Sciatic nerve (tissue), 2 donors: ENCODE measurements around the gene GKN1. TPM values are rescaled to one million over a fixed set of nuclear protein-coding genes. Genes with fewer than 3 reads are reported as not detected.

Experiments
- ATAC-seq: fragments of 200-7000 bp; cut with Tn5 transposase; one replicate; pipeline ENCODE4 v1.9.1; 2020; ENCODE audit warnings: mild to moderate bottlenecking, moderate library complexity
- DNase-seq: peaks from one replicate; pipeline ENCODE4 v3.0.0-alpha.2; 2020; ENCODE audit warnings: low spot score
- intact Hi-C: fragments of 100-400 bp; cut with DNase I; formaldehyde crosslinking; loops from one replicate; pipeline ENCODE4 v1.14.2; 2022
- total RNA-seq: library from RNA; stranded (reverse); fragmentation: NEBNext Ultra II Directional; extraction: Animal tissue kit (Norgen Biotek cat#: 25700); gene quantifications from one replicate; pipeline ENCODE4 v1.2.1, GENCODE V29; 2021
- donor health status: DM: no; HTN: no; CAD: no.
- donor health status: DM: no; HTN: no; CAD: no.

Gene GKN1, protein sequence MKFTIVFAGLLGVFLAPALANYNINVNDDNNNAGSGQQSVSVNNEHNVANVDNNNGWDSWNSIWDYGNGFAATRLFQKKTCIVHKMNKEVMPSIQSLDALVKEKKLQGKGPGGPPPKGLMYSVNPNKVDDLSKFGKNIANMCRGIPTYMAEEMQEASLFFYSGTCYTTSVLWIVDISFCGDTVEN
- not detected for total RNA-seq

DNA sequence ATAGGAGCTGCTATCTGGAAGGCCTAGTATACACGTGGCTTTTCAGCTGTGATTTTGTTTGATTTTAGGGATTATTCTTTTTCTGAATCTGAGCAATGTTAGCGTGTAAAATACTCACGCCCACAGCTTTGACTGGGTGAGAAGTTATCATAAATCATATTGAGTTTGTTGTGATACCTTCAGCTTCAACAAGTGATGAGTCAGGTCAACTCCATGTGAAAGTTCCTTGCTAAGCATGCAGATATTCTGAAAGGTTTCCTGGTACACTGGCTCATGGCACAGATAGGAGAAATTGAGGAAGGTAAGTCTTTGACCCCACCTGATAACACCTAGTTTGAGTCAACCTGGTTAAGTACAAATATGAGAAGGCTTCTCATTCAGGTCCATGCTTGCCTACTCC is at the start of gene GKN1:
TSS of gene GKN1 (plus strand) at position 386 of the 400 bp plus-strand sequence. CDS start 42 bp downstream, outside the sequence.
- DNase-seq, result no peak
- intact Hi-C loops, result no loop called here
- no peak for ATAC-seq

DNA sequence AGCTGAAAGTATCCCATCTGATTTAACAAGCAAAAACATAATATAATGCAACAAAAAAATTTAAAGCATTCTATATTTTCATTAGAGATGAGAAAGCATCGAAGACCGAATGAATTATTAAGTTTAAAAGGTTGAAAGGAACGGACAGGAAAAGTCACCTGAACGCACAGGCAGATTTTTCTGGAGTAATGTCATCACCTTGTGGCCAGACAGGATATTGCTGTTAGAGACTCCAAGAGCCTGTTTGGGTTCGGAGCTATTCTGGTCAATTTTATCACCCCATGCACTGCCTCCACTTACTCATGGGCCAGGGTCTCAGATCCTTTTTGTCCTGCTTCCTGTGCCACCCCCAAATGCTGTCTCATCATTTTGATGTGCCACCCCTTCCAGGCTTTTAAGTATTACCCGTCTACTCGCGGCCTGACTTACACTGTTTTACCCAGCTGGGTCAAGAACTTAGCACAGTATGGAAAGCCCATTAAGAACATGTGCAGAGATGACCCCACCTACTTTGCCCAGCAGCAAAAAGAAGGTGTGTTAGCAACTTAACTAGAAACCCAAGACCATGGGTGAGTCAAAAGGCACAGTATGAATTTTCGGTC is 49.0 kb upstream of the GKN1 start:
- ATAC-seq (peak; percentile 70), DNase-seq (no peak)
- intact Hi-C loops, result no loop called here

DNA sequence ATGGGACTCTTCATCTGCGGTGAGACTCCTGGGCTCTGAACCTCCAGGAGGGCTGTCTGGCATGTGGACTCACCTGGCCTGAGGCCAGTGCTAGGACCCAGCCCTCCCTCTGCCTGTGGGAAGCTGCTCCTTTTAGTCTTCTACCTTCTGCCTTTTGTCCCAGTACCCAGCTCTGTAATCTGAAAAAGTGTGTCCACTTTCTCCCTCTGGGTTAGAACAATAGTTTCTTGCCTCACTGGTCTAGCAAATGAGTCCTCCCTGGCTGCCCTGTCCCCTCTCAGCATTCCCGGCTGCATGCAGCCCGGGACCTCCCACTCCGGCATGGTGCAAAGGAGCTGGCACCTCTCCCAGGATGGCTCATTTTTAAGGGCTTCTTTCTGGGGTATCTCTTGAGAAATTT is 47.6 kb upstream of the GKN1 start:
- no peak for ATAC-seq
- intact Hi-C loops, result no loop called here
- DNase-seq, result no peak

DNA sequence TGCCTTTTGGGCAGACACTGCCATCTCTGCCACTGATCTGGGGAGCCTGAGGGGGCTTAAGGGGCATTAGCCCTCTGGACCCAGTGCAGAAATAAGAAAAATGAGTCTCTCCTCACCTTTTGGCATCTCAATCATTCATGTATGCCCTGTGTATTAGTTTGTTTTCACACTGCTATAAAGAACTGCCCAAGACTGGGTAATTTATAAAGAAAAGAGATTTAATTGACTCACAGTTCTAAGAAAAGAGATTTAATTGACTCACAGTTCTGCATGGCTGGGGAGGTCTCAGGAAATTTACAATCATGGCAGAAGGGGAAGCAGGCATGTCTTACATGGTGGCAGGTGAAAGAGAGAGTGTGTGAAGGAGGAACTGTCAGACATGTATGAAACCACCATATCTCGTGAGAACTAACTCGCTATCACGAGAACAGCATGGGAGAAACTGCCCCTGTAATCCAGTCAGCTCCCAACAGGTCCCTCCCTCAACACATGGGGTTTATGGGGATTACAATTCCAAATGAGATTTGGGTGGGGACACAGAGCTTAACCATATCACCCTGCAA is 43.2 kb upstream of the GKN1 start:
- intact Hi-C loops, result no loop called here
- no peak for ATAC-seq
- DNase-seq, result no peak

DNA sequence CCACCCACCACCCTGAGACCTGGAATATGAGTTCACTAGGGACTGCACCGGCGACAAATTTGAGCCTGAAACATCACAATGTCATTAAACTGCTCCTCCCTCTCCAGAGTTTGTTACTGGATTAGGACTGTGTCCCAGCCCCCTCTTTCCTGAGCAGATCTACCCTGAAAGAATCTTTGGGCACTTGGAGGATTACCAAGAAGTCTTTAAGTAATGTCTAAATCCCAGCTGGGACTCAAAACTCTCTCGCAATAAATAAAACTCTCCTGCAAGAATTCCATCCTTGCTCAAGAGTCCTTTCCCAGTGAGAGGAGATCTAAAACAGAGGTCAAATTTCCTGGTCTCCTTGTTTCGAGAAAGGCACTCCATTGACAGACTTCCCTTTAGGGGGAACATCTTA is 42.6 kb upstream of the GKN1 start:
- no peak for DNase-seq
- ATAC-seq, result no peak
- intact Hi-C loops, result no loop called here

DNA sequence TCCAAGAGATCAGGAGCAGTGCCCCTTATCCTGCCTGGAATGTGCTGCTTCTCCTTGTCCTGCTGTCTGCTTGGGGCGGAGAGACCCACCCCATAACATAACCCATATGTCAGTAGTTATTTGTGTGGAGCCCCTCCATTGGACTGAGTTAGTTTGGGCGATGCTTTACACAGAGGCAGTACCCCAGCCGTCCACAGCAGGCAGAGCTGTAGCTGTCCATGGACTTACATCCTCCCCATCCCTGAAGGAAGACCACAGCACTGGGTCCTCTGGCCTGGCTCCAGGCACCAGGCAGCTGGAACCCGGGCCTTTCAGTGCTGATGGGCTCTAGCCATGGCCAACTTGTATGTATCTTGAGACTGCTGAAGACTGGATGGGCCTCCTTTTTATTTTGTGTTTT is 42.0 kb upstream of the GKN1 start:
- DNase-seq (no peak), ATAC-seq (no peak)
- intact Hi-C loops, result no loop called here

DNA sequence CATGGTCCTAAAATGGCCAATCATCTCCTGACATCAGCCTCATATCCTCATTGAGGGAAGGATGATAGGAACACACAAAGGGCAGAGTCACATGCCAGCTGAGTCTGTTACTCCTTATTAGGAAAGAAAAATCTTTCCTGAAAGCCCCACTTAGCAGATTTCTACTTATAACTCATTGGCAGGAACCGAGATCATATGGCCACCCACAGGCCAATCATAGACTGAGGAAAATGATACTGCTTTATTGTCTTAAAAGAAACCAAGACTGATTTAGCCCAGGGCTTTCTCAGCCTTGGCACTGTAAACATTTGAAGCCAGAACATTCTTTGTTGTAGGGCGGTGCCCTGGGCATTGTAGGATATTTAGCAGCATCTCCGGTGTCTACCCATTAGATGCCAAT is 40.4 kb upstream of the GKN1 start:
- DNase-seq (no peak), ATAC-seq (no peak)
- intact Hi-C loops, result no loop called here

DNA sequence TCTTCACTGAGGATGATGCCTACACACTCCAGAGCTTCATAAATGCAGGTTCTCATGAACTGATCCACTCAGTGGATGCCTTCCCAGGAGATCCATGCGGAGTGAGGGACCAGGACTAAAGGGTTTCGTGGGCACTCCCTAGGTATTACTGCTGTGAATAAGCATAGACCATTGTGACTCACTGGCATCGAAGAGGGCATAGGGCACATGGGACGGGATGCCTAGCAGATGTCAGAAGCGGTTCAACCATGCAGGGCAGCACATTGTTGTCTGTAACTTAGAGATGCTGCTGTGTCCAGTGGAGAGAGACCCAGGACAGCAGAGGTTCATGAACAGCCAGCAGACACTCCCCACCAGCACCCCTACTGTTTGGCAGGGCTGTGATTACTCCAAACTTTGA is 39.0 kb upstream of the GKN1 start:
- DNase-seq, result no peak
- ATAC-seq, result no peak
- intact Hi-C loops, result no loop called here

DNA sequence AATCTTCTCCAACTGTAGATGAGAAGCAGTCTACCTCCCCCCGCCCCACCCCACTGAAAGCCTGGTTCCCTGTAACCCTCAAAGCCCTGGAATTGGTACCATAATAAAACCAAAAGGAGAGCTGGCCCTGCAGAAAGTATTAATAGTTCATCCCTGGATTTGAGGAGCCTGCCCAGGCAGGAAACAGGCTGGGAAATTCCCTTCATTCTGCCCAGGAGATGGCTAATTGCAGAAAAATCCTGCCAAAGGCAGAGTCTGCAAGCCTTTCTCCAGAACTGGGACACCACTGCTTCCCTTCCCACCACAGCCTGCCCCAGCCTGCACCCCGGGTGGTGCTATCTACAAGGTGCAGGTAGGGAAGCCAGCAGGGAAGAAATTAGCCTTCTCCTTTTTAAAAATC is 38.0 kb upstream of the GKN1 start:
- no peak for ATAC-seq
- DNase-seq, result no peak
- intact Hi-C loops, result no loop called here

DNA sequence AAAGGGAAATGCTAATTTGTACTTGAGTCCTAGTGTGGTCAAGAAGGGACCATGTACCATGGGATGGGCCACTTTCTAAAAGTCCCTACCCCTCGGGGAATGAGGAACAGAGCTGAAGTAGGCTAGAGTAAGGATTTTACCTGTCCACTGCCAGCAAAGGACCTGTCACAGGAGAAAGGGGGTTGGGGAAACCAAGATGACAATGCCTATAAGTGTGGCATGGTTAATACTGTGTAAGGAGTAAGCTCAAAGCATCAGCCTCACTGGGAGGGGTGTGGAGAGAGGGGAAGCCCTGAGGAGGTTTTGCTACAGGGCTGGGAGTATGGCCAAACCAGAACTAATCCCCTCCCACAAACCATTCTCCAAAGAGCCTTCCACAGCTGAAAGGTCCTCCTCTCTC is 37.5 kb upstream of the GKN1 start:
- intact Hi-C loops, result no loop called here
- DNase-seq, result no peak
- no peak for ATAC-seq

DNA sequence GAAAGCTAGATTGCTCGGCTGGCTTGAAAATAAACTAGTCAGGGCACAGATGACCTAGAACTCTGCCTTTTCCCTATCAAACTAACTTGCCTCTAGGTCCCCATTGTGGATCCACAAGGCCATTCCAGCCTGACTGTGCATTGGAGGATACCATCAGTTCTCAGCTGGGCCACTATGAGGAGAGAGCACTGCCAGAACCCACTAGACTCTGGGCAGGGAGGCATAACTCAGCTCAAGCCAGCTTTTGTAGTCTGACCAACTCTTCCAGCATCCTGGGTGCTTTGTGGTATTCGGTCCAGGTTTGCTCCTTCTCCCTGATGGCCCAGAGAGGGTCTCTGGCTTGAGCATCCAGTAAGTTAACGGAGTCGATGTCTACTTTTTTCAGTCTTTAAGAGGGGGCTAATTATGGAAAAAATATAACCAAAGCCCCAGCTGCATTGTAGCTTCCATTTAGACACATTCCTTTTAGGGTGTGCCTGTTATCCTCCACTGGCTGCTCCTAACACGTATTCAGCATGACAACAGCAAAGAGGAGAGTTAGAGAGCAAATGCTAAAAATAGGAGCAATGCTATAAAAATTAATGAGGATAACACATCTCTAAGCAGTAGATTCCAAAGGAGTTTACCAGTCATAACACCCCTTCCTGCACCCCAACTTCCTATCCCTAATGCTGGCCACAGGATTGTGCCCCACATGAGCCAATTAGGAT is 36.9 kb upstream of the GKN1 start:
- intact Hi-C loops, result no loop called here
- DNase-seq (no peak), ATAC-seq (no peak)

DNA sequence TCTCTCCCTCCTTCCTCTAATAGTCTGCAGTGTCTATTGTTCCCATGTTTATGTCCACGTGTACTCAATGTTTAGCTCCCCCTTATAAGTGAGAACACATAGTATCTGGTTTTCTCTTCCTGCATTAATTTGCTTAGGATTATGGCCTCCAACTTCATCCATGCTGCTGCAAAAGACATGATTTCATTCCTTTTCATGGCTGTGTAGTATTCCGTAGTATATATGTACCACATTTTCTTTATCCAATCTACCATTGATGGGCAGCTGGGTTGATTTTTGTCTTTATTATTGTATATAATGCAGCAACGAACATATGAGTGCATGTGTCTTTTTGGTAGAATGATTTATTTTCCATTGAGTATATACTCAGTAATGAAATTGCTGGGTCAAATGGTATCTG is 35.5 kb upstream of the GKN1 start:
- intact Hi-C loops, result no loop called here
- ATAC-seq (no peak), DNase-seq (no peak)

DNA sequence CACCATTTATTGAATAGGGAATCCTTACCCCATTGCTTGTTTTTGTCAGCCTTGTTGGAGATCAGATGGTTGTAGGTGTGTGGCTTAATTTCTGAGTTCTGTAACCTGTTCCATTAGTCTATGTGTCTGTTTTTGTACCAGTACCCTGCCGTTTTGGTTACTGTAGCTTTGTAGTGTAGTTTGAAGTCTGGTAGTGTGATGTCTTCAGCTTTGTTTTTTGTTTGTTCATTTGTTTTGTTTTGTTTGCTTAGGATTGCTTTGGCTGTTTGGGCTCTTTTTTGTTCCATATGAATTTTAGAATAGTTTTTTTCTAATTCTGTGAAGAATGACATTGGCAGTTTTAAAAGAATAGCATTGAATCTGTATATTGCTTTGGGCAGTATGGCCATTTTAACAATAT is 34.5 kb upstream of the GKN1 start:
- intact Hi-C loops, result no loop called here
- no peak for ATAC-seq
- DNase-seq, result no peak

DNA sequence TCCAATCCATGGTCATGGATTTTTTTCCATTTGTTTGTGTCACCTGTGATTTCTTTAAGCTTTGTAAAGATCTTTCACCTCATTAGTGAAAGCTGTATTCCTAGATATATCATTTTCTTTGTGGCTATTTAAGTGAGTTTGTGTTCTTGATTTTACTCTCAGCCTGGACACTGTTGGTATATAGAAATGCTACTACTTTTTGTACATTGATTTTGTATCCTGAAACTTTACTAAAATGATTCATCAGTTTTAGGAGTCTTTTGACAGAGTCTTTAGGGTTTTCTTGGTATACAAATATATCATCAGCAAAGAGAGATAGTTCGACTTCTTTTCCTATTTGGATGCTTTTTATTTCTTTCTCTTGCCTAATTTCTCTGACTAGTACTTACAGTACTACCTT is 34.1 kb upstream of the GKN1 start:
- no peak for ATAC-seq
- intact Hi-C loops, result no loop called here
- DNase-seq, result no peak

DNA sequence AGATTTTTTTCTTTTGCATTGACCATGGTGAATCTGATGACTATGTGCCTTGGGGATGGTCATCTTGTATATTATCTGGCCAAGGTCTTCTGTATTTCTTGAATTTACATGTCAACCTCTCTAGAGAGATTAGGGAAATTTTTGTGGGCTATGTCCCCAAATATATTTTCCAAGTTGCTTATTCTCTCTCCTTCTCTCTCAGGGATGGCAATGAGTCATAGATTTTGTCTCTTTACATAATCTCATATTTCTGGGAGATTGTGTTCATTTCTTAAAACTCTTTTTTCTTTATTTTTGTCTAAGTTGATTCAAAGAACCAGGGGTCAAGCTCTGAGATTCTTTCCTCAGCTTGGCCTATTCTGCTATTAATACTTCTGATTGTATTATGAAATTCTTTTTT is 31.6 kb upstream of the GKN1 start:
- DNase-seq (no peak), ATAC-seq (no peak)
- intact Hi-C loops, result no loop called here

DNA sequence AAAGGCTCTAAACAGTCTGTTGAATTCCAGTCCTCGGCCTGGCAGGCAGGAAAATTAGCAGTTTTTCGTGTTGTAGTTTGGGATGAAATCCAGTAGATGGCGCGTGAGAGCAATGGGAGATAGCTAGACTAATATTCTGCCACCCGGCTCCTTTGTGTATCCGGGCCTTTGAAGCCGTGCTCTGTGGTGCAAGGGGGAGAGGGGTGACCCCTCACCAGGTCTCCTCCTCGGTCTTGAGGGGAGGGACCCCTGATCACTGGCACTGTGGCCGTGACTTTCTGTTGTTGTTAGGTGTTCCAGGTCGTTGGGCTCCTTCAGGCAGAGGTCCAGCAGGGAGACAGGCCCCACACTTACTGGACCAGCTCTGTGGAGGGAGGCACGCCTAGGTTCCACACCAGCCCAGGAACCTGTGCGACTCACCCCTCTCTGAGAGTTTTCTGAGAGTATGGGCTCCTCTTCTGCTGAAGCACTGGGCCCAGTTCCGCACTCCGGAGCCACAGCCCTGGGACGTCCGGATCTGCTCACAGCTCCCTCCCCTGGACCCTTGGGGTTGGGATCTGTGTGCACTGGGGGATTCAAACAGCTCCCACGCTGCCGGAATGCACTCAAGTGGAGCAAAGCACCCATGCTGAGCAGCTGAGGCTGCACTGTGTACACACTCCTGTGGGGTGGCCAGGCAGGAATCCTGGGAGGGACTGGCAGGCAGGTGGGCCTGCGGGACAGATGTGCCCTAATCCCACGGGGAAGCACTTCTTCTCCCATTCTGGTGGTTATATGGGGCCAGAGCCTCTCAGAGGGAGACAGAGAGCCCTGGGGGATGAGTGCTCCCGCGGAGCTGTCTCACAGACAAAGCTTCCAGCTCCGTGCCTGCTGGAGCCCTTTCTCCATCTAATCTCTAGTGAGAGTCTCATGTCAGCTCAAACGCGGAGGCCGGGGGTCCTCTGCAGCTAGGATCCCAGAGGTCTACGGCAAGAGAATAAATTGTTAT is 30.6 kb upstream of the GKN1 start:
- intact Hi-C loops, result no loop called here

DNA sequence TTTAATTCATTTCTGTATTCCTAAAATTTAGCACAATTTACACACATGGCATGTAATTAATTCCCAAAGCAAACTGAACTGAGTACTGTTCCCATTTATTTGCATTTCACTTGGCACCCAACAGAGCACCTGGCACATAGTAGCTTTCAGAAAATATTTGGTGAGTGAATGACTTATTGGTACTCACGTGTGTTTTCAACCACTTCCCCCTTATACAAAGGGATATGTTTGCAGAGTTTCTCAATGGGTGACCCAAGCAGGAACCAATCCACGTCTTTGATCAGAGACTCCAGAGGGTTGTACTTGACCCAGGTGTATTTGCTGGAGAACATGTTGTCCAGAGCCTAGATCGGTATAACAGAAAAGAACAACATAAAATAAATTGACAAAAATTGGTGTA is 28.3 kb upstream of the GKN1 start:
- DNase-seq (no peak), ATAC-seq (no peak)
- intact Hi-C loops, result no loop called here

More for the DNA sequence above, 30.6 kb upstream of the GKN1 start:
- ATAC-seq, result peak; percentile 89
- peak; percentile 77 for DNase-seq

DNA sequence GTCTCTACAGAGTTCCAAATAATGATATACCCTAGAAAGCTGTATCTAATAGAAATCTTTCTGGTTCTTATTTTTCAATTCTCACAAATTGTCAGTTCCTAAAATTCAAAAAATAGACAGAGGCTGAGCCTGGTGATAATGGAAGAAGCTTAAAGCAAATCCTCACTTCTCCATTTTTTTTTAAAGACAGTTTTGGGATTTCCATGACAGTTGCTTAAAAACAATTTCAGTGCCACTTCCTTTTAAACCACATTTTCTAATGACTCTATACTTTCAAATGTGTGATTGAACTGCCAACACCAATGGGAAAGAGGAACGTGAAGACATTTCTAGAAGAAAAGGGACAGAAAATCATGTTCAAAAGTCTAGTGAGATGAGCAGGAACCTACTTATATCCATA is 25.7 kb upstream of the GKN1 start:
- DNase-seq (no peak), ATAC-seq (no peak)
- intact Hi-C loops, result no loop called here

DNA sequence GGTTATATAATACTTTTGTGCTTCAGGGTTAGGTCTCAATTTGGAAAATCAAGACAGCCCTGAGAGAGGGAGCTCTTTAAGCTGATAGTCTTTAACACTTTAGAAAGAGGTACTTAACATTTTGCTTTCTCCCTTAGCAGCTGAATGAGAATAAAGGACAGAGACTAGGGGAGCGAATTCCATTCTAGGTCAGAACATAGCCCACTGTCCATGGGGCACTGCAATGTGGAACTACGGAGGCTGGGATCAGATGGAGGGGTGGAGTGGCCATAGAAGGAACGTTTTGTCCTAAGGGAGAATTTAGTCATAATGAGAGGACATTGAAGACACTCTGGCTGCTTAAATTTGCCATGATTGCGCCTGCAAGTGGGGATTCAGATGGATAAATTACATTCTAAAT is 22.5 kb upstream of the GKN1 start:
- ATAC-seq (no peak), DNase-seq (no peak)
- intact Hi-C loops, result no loop called here
